H9 (cell line): ENCODE measurements around the gene AK5. TPM values are rescaled to one million over a fixed set of nuclear protein-coding genes. Genes with fewer than 3 reads are reported as not detected.

Experiments used
- DNase-seq: peaks from one replicate; pipeline ENCODE4 v3.0.0-alpha.2; 2017
- H2AFZ ChIP-seq: one replicate; pipeline ENCODE4 v1.6.1; 2013; ENCODE audit warnings: mild to moderate bottlenecking, low read length, control low read depth, moderate library complexity
- H2AK5ac ChIP-seq: 2 replicates; pipeline ENCODE4 v1.6.1; 2013; ENCODE audit warnings: low read length, control low read depth, mixed read lengths; ENCODE audit not compliant: insufficient read length
- H2BK120ac ChIP-seq: one replicate; pipeline ENCODE4 v1.6.1; 2013; ENCODE audit warnings: low read depth, mild to moderate bottlenecking, low read length, control low read depth, inconsistent platforms; ENCODE audit not compliant: poor library complexity, severe bottlenecking
- H2BK12ac ChIP-seq: 2 replicates; pipeline ENCODE4 v1.6.1; 2013; ENCODE audit warnings: low read length, control low read depth, mixed read lengths, low read depth; ENCODE audit not compliant: insufficient read length
- H2BK15ac ChIP-seq: 2 replicates; pipeline ENCODE4 v1.6.1; 2013; ENCODE audit warnings: low read depth, low read length, control low read depth
- H2BK20ac ChIP-seq: one replicate; pipeline ENCODE4 v1.6.1; 2013; ENCODE audit warnings: low read depth, mild to moderate bottlenecking, low read length, control low read depth, inconsistent platforms; ENCODE audit not compliant: poor library complexity, severe bottlenecking
- H2BK5ac ChIP-seq: 2 replicates; pipeline ENCODE4 v1.6.1; 2013; ENCODE audit warnings: low read length, control low read depth, mixed read lengths; ENCODE audit not compliant: insufficient read length
- H3K14ac ChIP-seq: 2 replicates; pipeline ENCODE4 v1.6.1; 2013; ENCODE audit warnings: low read length, control low read depth; ENCODE audit not compliant: insufficient read depth
- H3K18ac ChIP-seq: 2 replicates; pipeline ENCODE4 v1.6.1; 2013; ENCODE audit warnings: low read depth, mild to moderate bottlenecking, mixed read lengths, low read length, control low read depth; ENCODE audit not compliant: insufficient read length
- H3K23ac ChIP-seq: 2 replicates; pipeline ENCODE4 v1.6.1; 2013; ENCODE audit warnings: low read length, control low read depth, mixed read lengths, low read depth; ENCODE audit not compliant: insufficient read length
- H3K23me2 ChIP-seq: 2 replicates; pipeline ENCODE4 v1.6.1; 2013; ENCODE audit warnings: low read depth, mild to moderate bottlenecking, mixed read lengths, low read length, control low read depth; ENCODE audit not compliant: insufficient read length, poor library complexity, severe bottlenecking
- H3K27ac ChIP-seq: 2 replicates; pipeline ENCODE4 v1.5.1; 2013; ENCODE audit warnings: low read length, control low read depth, mixed read lengths, low read depth; ENCODE audit not compliant: insufficient read length
- H3K27me3 ChIP-seq: 2 replicates; pipeline ENCODE4 v1.6.1; 2013; ENCODE audit warnings: low read length, control low read depth, inconsistent platforms; ENCODE audit not compliant: insufficient read depth
- H3K4ac ChIP-seq: 2 replicates; pipeline ENCODE4 v1.6.1; 2013; ENCODE audit warnings: low read depth, mild to moderate bottlenecking, control low read depth, inconsistent platforms, low read length, moderate library complexity
- H3K4me1 ChIP-seq: 2 replicates; pipeline ENCODE4 v1.6.1; 2013; ENCODE audit warnings: low read length, control low read depth, inconsistent platforms; ENCODE audit not compliant: insufficient read depth
- H3K4me2 ChIP-seq: 2 replicates; pipeline ENCODE4 v1.6.1; 2013; ENCODE audit warnings: low read length, control low read depth, mixed read lengths; ENCODE audit not compliant: insufficient read length, insufficient read depth
- H3K56ac ChIP-seq: 2 replicates; pipeline ENCODE4 v1.6.1; 2013; ENCODE audit warnings: low read depth, mild to moderate bottlenecking, mixed read lengths, low read length, control low read depth; ENCODE audit not compliant: insufficient read length
- H3K79me1 ChIP-seq: 2 replicates; pipeline ENCODE4 v1.6.1; 2013; ENCODE audit warnings: low read depth, mild to moderate bottlenecking, moderate library complexity, low read length, control low read depth, inconsistent platforms; ENCODE audit not compliant: insufficient read depth, poor library complexity, severe bottlenecking
- H3K79me2 ChIP-seq: 2 replicates; pipeline ENCODE4 v1.6.1; 2013; ENCODE audit warnings: low read length, control low read depth, inconsistent platforms; ENCODE audit not compliant: insufficient read depth
- H3K9ac ChIP-seq: 2 replicates; pipeline ENCODE4 v1.6.1; 2013; ENCODE audit warnings: low read length, control low read depth, mixed read lengths; ENCODE audit not compliant: insufficient read length; ENCODE audit errors: extremely low read depth
- H3K9me3 ChIP-seq: one replicate; pipeline ENCODE4 v1.6.1; 2013; ENCODE audit warnings: low read depth, low read length, inconsistent platforms; ENCODE audit not compliant: control insufficient read depth
- H3T11ph ChIP-seq: one replicate; pipeline ENCODE4 v1.6.1; 2013; ENCODE audit warnings: mild to moderate bottlenecking, low read length, control low read depth, inconsistent platforms
- H4K20me1 ChIP-seq: one replicate; pipeline ENCODE4 v1.6.1; 2013; ENCODE audit not compliant: control insufficient read depth, insufficient read length, insufficient read depth
- H4K5ac ChIP-seq: 2 replicates; pipeline ENCODE4 v1.6.1; 2013; ENCODE audit warnings: low read depth, mild to moderate bottlenecking, mixed read lengths, low read length, control low read depth; ENCODE audit not compliant: insufficient read length
- H4K8ac ChIP-seq: replicated peaks from 2 replicates; pipeline ENCODE4 v1.6.1; 2013; ENCODE audit warnings: low read length, control low read depth, mixed read lengths, low read depth; ENCODE audit not compliant: insufficient read length
- H4K91ac ChIP-seq: 2 replicates; pipeline ENCODE4 v1.6.1; 2013; ENCODE audit warnings: low read depth, mild to moderate bottlenecking, moderate library complexity, mixed read lengths, low read length, control low read depth; ENCODE audit not compliant: insufficient read length
- H3K27ac Mint-ChIP-seq, 3 experiments: 2 replicates in 2 of 3; 3 replicates in 1 of 3; pipeline ENCODE4 v1.8.0; 2020 to 2021; ENCODE audit warnings: mixed read lengths in 3 of 3, mild to moderate bottlenecking in 1 of 3, moderate library complexity in 1 of 3
- H3K27me3 Mint-ChIP-seq: 2 replicates; pipeline ENCODE4 v1.8.0; 2021; ENCODE audit warnings: low read depth, mild to moderate bottlenecking, moderate library complexity, mixed read lengths
- H3K36me3 Mint-ChIP-seq, 3 experiments: 2 replicates in 2 of 3; 3 replicates in 1 of 3; pipeline ENCODE4 v1.8.0; 2020 to 2021; ENCODE audit warnings: low read depth in 3 of 3, mixed read lengths in 3 of 3; ENCODE audit not compliant: insufficient read depth in 1 of 3
- H3K4me1 Mint-ChIP-seq, 2 experiments: 2 replicates each; pipeline ENCODE4 v1.8.0; 2020; ENCODE audit warnings: mixed read lengths in 2 of 2
- H3K4me3 Mint-ChIP-seq, 2 experiments: 2 replicates in 1 of 2; 3 replicates in 1 of 2; pipeline ENCODE4 v1.8.0; 2020 to 2021; ENCODE audit warnings: mild to moderate bottlenecking in 2 of 2, mixed read lengths in 2 of 2, moderate library complexity in 1 of 2
- H3K9me3 Mint-ChIP-seq, 2 experiments: 2 replicates in 1 of 2; 3 replicates in 1 of 2; pipeline ENCODE4 v1.8.0; 2020; ENCODE audit warnings: mild to moderate bottlenecking in 2 of 2, mixed read lengths in 2 of 2, moderate library complexity in 1 of 2
- WGBS: extraction: QIAGEN DNeasy Blood & Tissue Kit; methylation state at CpG from one replicate; pipeline ENCODE4 v1.1.7; 2013; ENCODE audit warnings: missing lambda C conversion rate, low lambda C conversion rate, mixed read lengths; ENCODE audit not compliant: insufficient read length; ENCODE audit errors: extremely low coverage; 5-methylcytosine and 5-hydroxymethylcytosine counted together
- total RNA-seq: library from RNA; stranded (reverse); gene quantifications from 2 replicates; pipeline ENCODE4 v1.2.1, GENCODE V29; 2021
- TF ChIP-seq, protein P1 (sequence below): fragments of 200-600 bp; sonication (generic); conservative IDR thresholded peaks from 3 replicates; pipeline ENCODE4 v1.8.0; 2021; ENCODE audit warnings: antibody characterized with exemption, mild to moderate bottlenecking

The AK5 gene
- total RNA-seq, 1 experiment from 2014 or later = 2.5 TPM

GRCh38 chr1:77434967-77435366 is 153.1 kb downstream of the AK5 start:
- no peak for DNase-seq
- no peak overlapping the region for H3K23ac ChIP-seq
- no peak overlapping the region for H3K14ac ChIP-seq
- no peak overlapping the region for H2BK120ac ChIP-seq
- WGBS = no CpG with 5 or more reads among the region's 2 CpGs
- H4K20me1 ChIP-seq = no peaks in the 10 kb centered on the region
- no peak overlapping the region for H4K91ac ChIP-seq
- H3K4me3 Mint-ChIP-seq = no peak overlapping the region
- no peak overlapping the region for H3K9ac ChIP-seq
- no peak overlapping the region for H3K4me2 ChIP-seq
- H3K79me1 ChIP-seq = no peaks in the 10 kb centered on the region
- no peak overlapping the region for H3K18ac ChIP-seq
- TF ChIP-seq, protein P1, sequence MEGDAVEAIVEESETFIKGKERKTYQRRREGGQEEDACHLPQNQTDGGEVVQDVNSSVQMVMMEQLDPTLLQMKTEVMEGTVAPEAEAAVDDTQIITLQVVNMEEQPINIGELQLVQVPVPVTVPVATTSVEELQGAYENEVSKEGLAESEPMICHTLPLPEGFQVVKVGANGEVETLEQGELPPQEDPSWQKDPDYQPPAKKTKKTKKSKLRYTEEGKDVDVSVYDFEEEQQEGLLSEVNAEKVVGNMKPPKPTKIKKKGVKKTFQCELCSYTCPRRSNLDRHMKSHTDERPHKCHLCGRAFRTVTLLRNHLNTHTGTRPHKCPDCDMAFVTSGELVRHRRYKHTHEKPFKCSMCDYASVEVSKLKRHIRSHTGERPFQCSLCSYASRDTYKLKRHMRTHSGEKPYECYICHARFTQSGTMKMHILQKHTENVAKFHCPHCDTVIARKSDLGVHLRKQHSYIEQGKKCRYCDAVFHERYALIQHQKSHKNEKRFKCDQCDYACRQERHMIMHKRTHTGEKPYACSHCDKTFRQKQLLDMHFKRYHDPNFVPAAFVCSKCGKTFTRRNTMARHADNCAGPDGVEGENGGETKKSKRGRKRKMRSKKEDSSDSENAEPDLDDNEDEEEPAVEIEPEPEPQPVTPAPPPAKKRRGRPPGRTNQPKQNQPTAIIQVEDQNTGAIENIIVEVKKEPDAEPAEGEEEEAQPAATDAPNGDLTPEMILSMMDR = no peak
- H3K4me1 ChIP-seq = no peaks in the 10 kb centered on the region
- H3T11ph ChIP-seq = no peak overlapping the region
- no peaks in the 10 kb centered on the region for H3K27me3 Mint-ChIP-seq
- H3K4me1 Mint-ChIP-seq = 0 out of 4 replicates have a peak, but pooled peaks cover 0 to 3% of the 10 kb centered on the region in 2 experiments
- H3K4ac ChIP-seq = no peak overlapping the region
- H2BK15ac ChIP-seq = no peak overlapping the region
- no peak overlapping the region for H4K5ac ChIP-seq
- no peak overlapping the region for H2BK12ac ChIP-seq
- no peak overlapping the region for H3K27ac ChIP-seq
- no peak overlapping the region for H2BK5ac ChIP-seq
- no peaks in the 10 kb centered on the region for H3K79me2 ChIP-seq
- H3K9me3 ChIP-seq = no peaks in the 10 kb centered on the region
- H3K27me3 ChIP-seq = no peaks in the 10 kb centered on the region
- H3K36me3 Mint-ChIP-seq = no peaks in the 10 kb centered on the region
- no peaks in the 10 kb centered on the region for H3K9me3 Mint-ChIP-seq
- H3K27ac Mint-ChIP-seq = no peak overlapping the region
- H2AK5ac ChIP-seq = no peak overlapping the region
- H3K56ac ChIP-seq = no peak overlapping the region
- no peak overlapping the region for H2AFZ ChIP-seq
- no peaks in the 10 kb centered on the region for H3K23me2 ChIP-seq
- no peak overlapping the region for H2BK20ac ChIP-seq
- no peak overlapping the region for H4K8ac ChIP-seq
